OCI-LY1 (cell line): ENCODE data around the gene ZFPM1.
"Not testable (repeated sequence)": the region's sequence is repeated elsewhere in the genome, so short reads cannot be mapped to it uniquely, and the experiment has no call there.

Experiments used
- H2AFZ ChIP-seq: fragments of 200-600 bp; sonication (generic), shearing (Covaris generic); 2 replicates; pipeline ENCODE4 v1.6.0; 2014; ENCODE audit warnings: antibody characterized with exemption, mild to moderate bottlenecking, low read length
- H3F3A ChIP-seq: fragments of 200-600 bp; sonication (generic), shearing (Covaris generic); 2 replicates; pipeline ENCODE4 v1.6.0; 2014; ENCODE audit warnings: mild to moderate bottlenecking, antibody characterized with exemption, low read length, moderate library complexity; ENCODE audit not compliant: insufficient read depth
- H3K27ac ChIP-seq: fragments of 200-600 bp; sonication (generic); 2 replicates; pipeline ENCODE4 v1.5.1; 2014; ENCODE audit warnings: low read length, mixed run types, mild to moderate bottlenecking, low read depth; ENCODE audit not compliant: poor library complexity, severe bottlenecking
- H3K27me3 ChIP-seq: fragments of 200-600 bp; sonication (generic); 2 replicates; pipeline ENCODE4 v1.6.0; 2014; ENCODE audit warnings: antibody characterized with exemption, mild to moderate bottlenecking, low read length, moderate library complexity; ENCODE audit not compliant: insufficient read depth
- H3K36me3 ChIP-seq: fragments of 200-600 bp; sonication (generic); 2 replicates; pipeline ENCODE4 v1.6.1; 2014; ENCODE audit warnings: mild to moderate bottlenecking, antibody characterized with exemption, low read length, moderate library complexity, mixed read lengths; ENCODE audit not compliant: insufficient read depth
- H3K4me1 ChIP-seq: fragments of 200-600 bp; sonication (generic); 2 replicates; pipeline ENCODE4 v1.5.1; 2014; ENCODE audit warnings: mild to moderate bottlenecking, low read length, moderate library complexity; ENCODE audit not compliant: insufficient read depth, severe bottlenecking
- H3K4me2 ChIP-seq: fragments of 200-600 bp; sonication (generic), shearing (Covaris generic); 2 replicates; pipeline ENCODE4 v1.6.1; 2014; ENCODE audit warnings: low read length
- H3K4me3 ChIP-seq: fragments of 200-600 bp; sonication (generic); 2 replicates; pipeline ENCODE4 v1.5.1; 2014; ENCODE audit warnings: low read length, low read depth, mild to moderate bottlenecking, mixed read lengths; ENCODE audit not compliant: poor library complexity, severe bottlenecking
- H3K79me2 ChIP-seq: fragments of 200-600 bp; shearing (Covaris generic); 2 replicates; pipeline ENCODE4 v1.6.1; 2016; ENCODE audit warnings: mixed run types, low read length, mixed read lengths; ENCODE audit not compliant: insufficient read depth
- H3K9ac ChIP-seq: fragments of 200-600 bp; sonication (generic), shearing (Covaris generic); 2 replicates; pipeline ENCODE4 v1.6.1; 2014; ENCODE audit warnings: mild to moderate bottlenecking, low read length, mixed read lengths
- H3K9me2 ChIP-seq: fragments of 200-600 bp; sonication (generic), shearing (Covaris generic); 2 replicates; pipeline ENCODE4 v1.6.1; 2014; ENCODE audit warnings: low read depth, mild to moderate bottlenecking, low read length, mixed read lengths
- H3K9me3 ChIP-seq: fragments of 200-600 bp; shearing (Covaris generic); 2 replicates; pipeline ENCODE4 v1.6.1; 2014; ENCODE audit warnings: low read length, mixed read lengths
- H4K20me1 ChIP-seq: fragments of 200-600 bp; sonication (generic), shearing (Covaris generic); 2 replicates; pipeline ENCODE4 v1.6.0; 2016; ENCODE audit warnings: mild to moderate bottlenecking, low read length; ENCODE audit not compliant: insufficient read depth
- EZH2 ChIP-seq: fragments of 200-600 bp; sonication (generic), shearing (Covaris generic); IDR thresholded peaks from 2 replicates; pipeline ENCODE4 v1.8.0; 2017; ENCODE audit warnings: borderline replicate concordance, mixed run types, mild to moderate bottlenecking, antibody characterized with exemption, low read length, moderate library complexity, mixed read lengths
- TF ChIP-seq, protein P1 (sequence below): fragments of 200-600 bp; sonication (generic), shearing (Covaris generic); IDR thresholded peaks from 2 replicates; pipeline ENCODE4 v1.5.1; 2017; ENCODE audit warnings: mild to moderate bottlenecking, antibody characterized with exemption, low read length, moderate library complexity, mixed read lengths

Gene ZFPM1

GRCh38 chr16:88407807-88408206 is 45.3 kb upstream of the ZFPM1 start:
- H3K27ac ChIP-seq = no peak overlapping the region
- no peaks in the 10 kb centered on the region for H3K9me3 ChIP-seq
- H3K79me2 ChIP-seq = no peaks in the 10 kb centered on the region
- H3K9ac ChIP-seq = no peak overlapping the region
- no peaks in the 10 kb centered on the region for H4K20me1 ChIP-seq
- H3K4me3 ChIP-seq = no peak overlapping the region
- H3K36me3 ChIP-seq = no peaks in the 10 kb centered on the region
- H2AFZ ChIP-seq = no peak overlapping the region
- H3K9me2 ChIP-seq = no peaks in the 10 kb centered on the region
- no peaks in the 10 kb centered on the region for H3K4me1 ChIP-seq
- TF ChIP-seq, protein P1, sequence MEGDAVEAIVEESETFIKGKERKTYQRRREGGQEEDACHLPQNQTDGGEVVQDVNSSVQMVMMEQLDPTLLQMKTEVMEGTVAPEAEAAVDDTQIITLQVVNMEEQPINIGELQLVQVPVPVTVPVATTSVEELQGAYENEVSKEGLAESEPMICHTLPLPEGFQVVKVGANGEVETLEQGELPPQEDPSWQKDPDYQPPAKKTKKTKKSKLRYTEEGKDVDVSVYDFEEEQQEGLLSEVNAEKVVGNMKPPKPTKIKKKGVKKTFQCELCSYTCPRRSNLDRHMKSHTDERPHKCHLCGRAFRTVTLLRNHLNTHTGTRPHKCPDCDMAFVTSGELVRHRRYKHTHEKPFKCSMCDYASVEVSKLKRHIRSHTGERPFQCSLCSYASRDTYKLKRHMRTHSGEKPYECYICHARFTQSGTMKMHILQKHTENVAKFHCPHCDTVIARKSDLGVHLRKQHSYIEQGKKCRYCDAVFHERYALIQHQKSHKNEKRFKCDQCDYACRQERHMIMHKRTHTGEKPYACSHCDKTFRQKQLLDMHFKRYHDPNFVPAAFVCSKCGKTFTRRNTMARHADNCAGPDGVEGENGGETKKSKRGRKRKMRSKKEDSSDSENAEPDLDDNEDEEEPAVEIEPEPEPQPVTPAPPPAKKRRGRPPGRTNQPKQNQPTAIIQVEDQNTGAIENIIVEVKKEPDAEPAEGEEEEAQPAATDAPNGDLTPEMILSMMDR = no peak
- TF ChIP-seq EZH2 = no peak
- no peaks in the 10 kb centered on the region for H3F3A ChIP-seq
- no peak overlapping the region for H3K4me2 ChIP-seq
- H3K27me3 ChIP-seq = no peaks in the 10 kb centered on the region

GRCh38 chr16:88408561-88409142 is 44.4 kb upstream of the ZFPM1 start:
- H3K4me1 ChIP-seq = no peaks in the 10 kb centered on the region
- H3K36me3 ChIP-seq = no peaks in the 10 kb centered on the region
- no peaks in the 10 kb centered on the region for H3K79me2 ChIP-seq
- H3K4me3 ChIP-seq = no peak overlapping the region
- TF ChIP-seq EZH2 = no peak
- TF ChIP-seq, protein P1 = no peak
- no peaks in the 10 kb centered on the region for H4K20me1 ChIP-seq
- no peaks in the 10 kb centered on the region for H3K9me2 ChIP-seq
- H3K27ac ChIP-seq = no peak overlapping the region
- no peaks in the 10 kb centered on the region for H3K27me3 ChIP-seq
- H3K4me2 ChIP-seq = no peak overlapping the region
- no peak overlapping the region for H3K9ac ChIP-seq
- H2AFZ ChIP-seq = no peak overlapping the region
- no peaks in the 10 kb centered on the region for H3K9me3 ChIP-seq
- no peaks in the 10 kb centered on the region for H3F3A ChIP-seq

DNA sequence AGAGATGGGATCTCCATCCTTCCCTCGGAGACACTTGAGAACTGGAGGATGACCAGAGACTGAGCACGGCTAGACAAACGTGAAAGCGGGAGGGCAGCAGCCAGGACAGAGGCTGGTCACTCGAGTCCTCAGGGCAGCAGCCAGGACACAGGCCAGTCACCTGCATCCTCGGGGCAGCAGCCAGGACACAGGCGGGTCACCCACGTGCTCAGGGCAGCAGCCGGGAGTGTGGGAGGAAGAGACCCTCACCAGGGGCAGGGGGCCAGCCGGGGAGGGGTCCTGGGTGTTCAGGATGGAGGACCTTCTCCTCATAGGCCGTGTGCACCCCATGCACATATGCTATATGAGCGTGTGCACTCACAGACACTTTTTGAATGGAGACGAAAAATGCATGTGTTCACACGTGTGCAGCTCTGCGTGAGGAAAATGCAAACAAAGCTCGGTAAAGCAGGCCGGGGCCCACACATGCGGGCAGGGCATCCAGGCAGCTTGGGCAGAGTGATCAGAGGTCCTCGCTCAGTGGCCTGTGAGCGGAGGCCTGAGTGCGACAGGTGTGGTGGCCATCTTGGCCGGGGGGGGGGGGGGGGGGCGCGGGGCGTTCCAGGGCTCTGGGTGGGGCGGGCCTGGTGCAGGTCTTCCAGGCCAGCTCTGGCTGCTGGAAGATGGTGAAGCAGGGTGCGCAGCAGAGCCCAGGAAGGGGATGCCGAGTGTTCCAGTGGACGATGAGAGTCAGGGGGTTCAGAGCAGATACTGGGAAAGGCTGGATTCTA is 43.6 kb upstream of the ZFPM1 start:
- H4K20me1 ChIP-seq = no peaks in the 10 kb centered on the region
- no peak overlapping the region for H3K4me3 ChIP-seq
- H3K4me1 ChIP-seq = no peaks in the 10 kb centered on the region
- no peak overlapping the region for H2AFZ ChIP-seq
- no peak overlapping the region for H3K27ac ChIP-seq
- H3K9me3 ChIP-seq = no peaks in the 10 kb centered on the region
- no peak for TF ChIP-seq EZH2
- TF ChIP-seq, protein P1 = no peak
- H3K9me2 ChIP-seq = no peaks in the 10 kb centered on the region
- H3K27me3 ChIP-seq = no peaks in the 10 kb centered on the region
- H3K79me2 ChIP-seq = no peaks in the 10 kb centered on the region
- H3F3A ChIP-seq = no peaks in the 10 kb centered on the region
- H3K9ac ChIP-seq = no peak overlapping the region
- H3K4me2 ChIP-seq = no peak overlapping the region
- H3K36me3 ChIP-seq = no peaks in the 10 kb centered on the region

DNA sequence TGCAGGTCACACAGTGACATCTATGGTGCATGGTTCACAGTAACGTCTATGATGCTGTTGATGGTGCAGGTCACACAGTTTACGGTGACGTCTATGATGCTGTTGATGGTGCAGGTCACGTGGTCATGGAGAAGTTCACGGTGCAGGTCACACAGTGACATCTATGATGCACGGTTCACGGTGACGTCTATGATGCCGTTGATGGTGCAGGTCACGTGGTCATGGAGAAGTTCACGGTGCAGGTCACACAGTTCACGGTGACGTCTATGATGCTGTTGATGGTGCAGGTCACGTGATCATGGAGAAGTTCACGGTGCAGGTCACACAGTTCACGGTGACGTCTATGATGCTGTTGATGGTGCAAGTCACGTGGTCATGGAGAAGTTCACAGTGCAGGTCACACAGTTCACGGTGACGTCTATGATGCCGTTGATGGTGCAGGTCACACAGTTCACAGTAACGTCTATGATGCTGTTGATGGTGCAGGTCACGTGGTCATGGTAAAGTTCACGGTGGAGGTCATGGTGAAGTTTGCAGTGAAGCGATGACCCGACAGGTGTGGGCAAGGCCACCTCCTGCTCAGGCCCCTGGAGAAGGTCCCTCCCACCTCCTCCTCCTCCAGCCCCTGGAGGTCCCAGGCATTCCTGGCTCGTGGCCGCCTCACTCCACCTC is 42.6 kb upstream of the ZFPM1 start:
- not testable (repeated sequence) for H3K4me3 ChIP-seq, H3K4me1 ChIP-seq, H3F3A ChIP-seq, H3K79me2 ChIP-seq, H4K20me1 ChIP-seq, H3K36me3 ChIP-seq, H3K27me3 ChIP-seq, H3K9ac ChIP-seq, H3K4me2 ChIP-seq, H3K9me3 ChIP-seq, H3K9me2 ChIP-seq, H2AFZ ChIP-seq, H3K27ac ChIP-seq
